RCC 7860 (cell line): ENCODE measurements around the gene R3HDM4.
A peak's percentile ranks its signal among the peaks of the same experiment; 100 is the strongest.
"Not testable (repeated sequence)": the region's sequence is repeated elsewhere in the genome, so short reads cannot be mapped to it uniquely, and the experiment has no call there.

Experiments
- DNase-seq: peaks from one replicate; pipeline ENCODE4 v3.0.0-alpha.2; 2015; ENCODE audit warnings: low spot score
- FAIRE-seq: peaks from 2 replicates; lab custom pipeline; 2012; peaks lifted over from hg19 to GRCh38; lab: Jason Lieb, UNC

The R3HDM4 gene

GRCh38 chr19:862581-863314 is 50.3 kb downstream of the R3HDM4 start:
- FAIRE-seq (no peak), DNase-seq (no peak)

- FAIRE-seq (no peak), DNase-seq (no peak)
Observed at GRCh38 chr19:861756-862580, 51.1 kb downstream of the R3HDM4 start.

- no peak for FAIRE-seq
- no peak for DNase-seq
Observed at GRCh38 chr19:861141-861755, 51.8 kb downstream of the R3HDM4 start.

- DNase-seq (no peak), FAIRE-seq (no peak)
Observed at GRCh38 chr19:858868-859843, 53.9 kb downstream of the R3HDM4 start, which contains the start of gene CFD. CFD (plus strand) TSS chr19:859664; CDS start chr19:859690, 26 bp downstream.

- FAIRE-seq: no peak
- no peak for DNase-seq
Observed at GRCh38 chr19:858284-858683, 54.7 kb downstream of the R3HDM4 start.

- FAIRE-seq: no peak
- DNase-seq: no peak
Observed at GRCh38 chr19:855566-856120, 57.4 kb downstream of the R3HDM4 start.

- FAIRE-seq: no peak
- DNase-seq: no peak
Observed at GRCh38 chr19:855142-855541, 57.9 kb downstream of the R3HDM4 start.

- FAIRE-seq: peak; percentile 92
Observed at GRCh38 chr19:854549-854948, 58.5 kb downstream of the R3HDM4 start.

GRCh38 chr19:853614-854220 is 59.3 kb downstream of the R3HDM4 start:
- not testable (repeated sequence) for DNase-seq, FAIRE-seq

More at GRCh38 chr19:854549-854948, 58.5 kb downstream of the R3HDM4 start:
- DNase-seq: no peak

GRCh38 chr19:853014-853585 is 59.9 kb downstream of the R3HDM4 start:
- DNase-seq: no peak
- no peak for FAIRE-seq

- DNase-seq: no peak
- FAIRE-seq: no peak
Observed at GRCh38 chr19:852136-853013, 60.6 kb downstream of the R3HDM4 start, which contains the start of gene ELANE. ELANE (plus strand) TSS chr19:852303; CDS start chr19:852329, 26 bp downstream.

- no peak for DNase-seq
- FAIRE-seq: no peak
Observed at GRCh38 chr19:850979-851335, 62.1 kb downstream of the R3HDM4 start.

GRCh38 chr19:850221-850978 is 62.6 kb downstream of the R3HDM4 start:
- FAIRE-seq (peak; percentile 31), DNase-seq (peak; percentile 47)

GRCh38 chr19:849195-849594 is 63.8 kb downstream of the R3HDM4 start:
- not testable (repeated sequence) for FAIRE-seq

GRCh38 chr19:848386-848921 is 64.6 kb downstream of the R3HDM4 start:
- DNase-seq: no peak
- FAIRE-seq: no peak

More at GRCh38 chr19:849195-849594, 63.8 kb downstream of the R3HDM4 start:
- not testable (repeated sequence) for DNase-seq
